HEK293T (cell line): ENCODE data around the gene UTP3.

Source experiments
- CTCF ChIA-PET: fragments of 350-600 bp; formaldehyde crosslinking; extraction: SDS; loops from one replicate; lab custom pipeline; 2021; ENCODE audit warnings: antibody characterized with exemption, inconsistent platforms; lab: Yijun Ruan, JAX
- POLR2A ChIA-PET: fragments of 350-600 bp; formaldehyde crosslinking; extraction: SDS; loops from one replicate; lab custom pipeline; 2020; ENCODE audit warnings: antibody characterized with exemption, inconsistent platforms; lab: Yijun Ruan, JAX
- DNase-seq: peaks from one replicate; pipeline ENCODE4 v3.0.0; 2012; ENCODE audit warnings: mixed read lengths; ENCODE audit errors: extremely low spot score
- ARNT ChIP-seq: fragments of 450-650 bp; IDR thresholded peaks from 2 replicates; pipeline ENCODE4 v1.6.1; 2017; ENCODE audit warnings: mild to moderate bottlenecking
- BHLHE40 ChIP-seq: fragments of 450-650 bp; IDR thresholded peaks from 2 replicates; pipeline ENCODE4 v1.6.1; 2016; ENCODE audit warnings: mild to moderate bottlenecking, moderate library complexity, borderline replicate concordance
- CTBP1 ChIP-seq: fragments of 450-650 bp; IDR thresholded peaks from 2 replicates; pipeline ENCODE4 v1.6.1; 2016; ENCODE audit warnings: borderline replicate concordance
- ELF4 ChIP-seq: fragments of 450-650 bp; IDR thresholded peaks from 2 replicates; pipeline ENCODE4 v1.6.1; 2017; ENCODE audit warnings: antibody characterized with exemption
- FOXA1 ChIP-seq: fragments of 450-650 bp; IDR thresholded peaks from 2 replicates; pipeline ENCODE4 v1.6.1; 2016; ENCODE audit warnings: mild to moderate bottlenecking
- FOXK2 ChIP-seq: fragments of 450-650 bp; IDR thresholded peaks from 2 replicates; pipeline ENCODE4 v1.6.1; 2016; ENCODE audit warnings: mild to moderate bottlenecking
- FOXM1 ChIP-seq: fragments of 450-650 bp; IDR thresholded peaks from 2 replicates; pipeline ENCODE4 v1.6.1; 2017; ENCODE audit warnings: mild to moderate bottlenecking, borderline replicate concordance
- HDGF ChIP-seq: fragments of 450-650 bp; IDR thresholded peaks from 2 replicates; pipeline ENCODE4 v1.6.1; 2017; ENCODE audit warnings: antibody characterized with exemption, borderline replicate concordance
- L3MBTL2 ChIP-seq: fragments of 450-650 bp; conservative IDR thresholded peaks from 2 replicates; pipeline ENCODE4 v1.6.1; 2016; ENCODE audit warnings: mild to moderate bottlenecking
- LEF1 ChIP-seq: fragments of 450-650 bp; IDR thresholded peaks from 2 replicates; pipeline ENCODE4 v1.6.1; 2017; ENCODE audit warnings: mild to moderate bottlenecking, borderline replicate concordance
- NFRKB ChIP-seq: fragments of 450-650 bp; IDR thresholded peaks from 2 replicates; pipeline ENCODE4 v1.6.1; 2016; ENCODE audit warnings: mild to moderate bottlenecking, moderate library complexity
- PKNOX1 ChIP-seq: fragments of 450-650 bp; IDR thresholded peaks from 2 replicates; pipeline ENCODE4 v1.6.1; 2016
- SP1 ChIP-seq: fragments of 450-650 bp; IDR thresholded peaks from 2 replicates; pipeline ENCODE4 v1.6.1; 2017
- SUZ12 ChIP-seq: fragments of 450-650 bp; IDR thresholded peaks from 2 replicates; pipeline ENCODE4 v1.6.1; 2016; ENCODE audit warnings: mild to moderate bottlenecking
- TARDBP ChIP-seq: fragments of 450-650 bp; IDR thresholded peaks from 2 replicates; pipeline ENCODE4 v1.6.1; 2016
- ZNF384 ChIP-seq: fragments of 450-650 bp; IDR thresholded peaks from 2 replicates; pipeline ENCODE4 v1.6.1; 2016

Gene UTP3

DNA sequence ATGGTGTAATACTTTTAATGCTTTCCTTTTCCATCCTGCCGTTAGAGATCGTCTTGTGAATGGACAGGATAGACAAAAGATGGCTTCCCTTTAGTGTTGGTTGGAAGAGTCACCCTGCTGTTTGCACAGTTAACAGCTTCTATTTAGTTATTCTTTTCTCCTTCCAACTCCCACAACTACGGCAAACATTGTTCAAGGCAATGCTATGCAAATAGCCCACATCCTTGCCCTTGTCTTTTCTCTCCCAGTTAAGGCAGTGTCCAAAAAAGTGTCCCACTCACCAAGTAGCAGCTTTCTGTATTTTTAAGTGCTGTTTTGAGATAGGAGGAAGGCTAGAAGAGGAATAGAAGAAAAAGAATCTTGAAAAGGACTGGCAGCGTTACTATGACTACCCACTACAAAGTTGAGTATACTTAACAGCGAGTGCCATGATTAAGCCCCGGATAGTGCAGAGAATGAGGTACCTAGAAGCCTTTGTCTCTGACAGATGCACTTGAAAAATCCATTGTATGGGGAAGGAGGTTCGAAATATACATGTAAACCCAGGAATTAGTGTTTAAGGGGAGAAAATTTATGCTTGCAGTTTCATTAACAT lies 21.4 kb downstream of the UTP3 start:
- CTCF ChIA-PET, result no interaction called here
- DNase-seq, result no peak
- POLR2A ChIA-PET, result no interaction called here
- TF ChIP-seq SUZ12 (no peak), FOXK2 (no peak), L3MBTL2 (no peak), ARNT (no peak), SP1 (no peak), BHLHE40 (no peak), TARDBP (no peak), PKNOX1 (no peak), FOXM1 (no peak), ELF4 (no peak), LEF1 (no peak), FOXA1 (no peak)

DNA sequence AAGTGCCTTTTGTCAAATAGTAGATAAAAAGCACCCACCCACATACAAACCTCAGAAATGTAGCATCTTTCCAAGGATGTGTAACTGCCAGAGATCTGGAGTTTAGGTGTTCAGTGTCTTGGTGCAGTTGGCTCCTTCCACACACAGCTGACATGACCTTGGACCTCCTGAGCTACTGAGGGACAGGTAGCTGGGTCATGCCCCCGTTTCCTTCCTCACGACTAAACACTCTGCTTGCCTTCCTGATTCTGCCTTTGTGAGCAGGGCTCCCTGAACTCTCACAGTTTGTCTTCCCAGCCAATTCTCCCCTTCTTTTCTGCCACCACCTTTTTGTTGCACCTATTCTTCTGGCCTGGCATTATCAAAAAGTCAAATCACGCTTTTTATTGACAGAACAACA lies 23.3 kb downstream of the UTP3 start:
- no peak for DNase-seq
- POLR2A ChIA-PET, result no interaction called here
- CTCF ChIA-PET, result no interaction called here
- TF ChIP-seq HDGF (no peak), PKNOX1 (no peak), L3MBTL2 (no peak), FOXM1 (no peak), SUZ12 (no peak), BHLHE40 (no peak), ZNF384 (no peak), ARNT (no peak), TARDBP (no peak)

DNA sequence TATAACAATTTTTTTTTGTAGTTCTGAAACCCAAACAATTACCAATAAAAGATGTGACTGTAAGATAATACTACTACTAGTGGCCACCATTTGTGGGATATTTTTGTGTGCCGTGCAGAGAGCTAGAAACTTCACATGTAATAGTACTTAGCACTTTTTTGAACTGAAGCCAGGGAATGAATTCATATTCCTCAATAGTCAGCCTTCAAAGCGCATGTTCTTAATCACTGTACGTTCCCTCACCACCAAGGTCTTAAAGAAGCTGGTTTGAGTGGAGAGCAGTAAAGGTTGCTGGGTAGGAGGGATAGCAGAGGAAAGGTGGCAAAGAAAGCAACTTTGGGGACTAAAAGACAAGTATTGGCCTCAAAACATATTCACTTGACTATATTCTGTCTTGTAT lies 23.8 kb downstream of the UTP3 start:
- POLR2A ChIA-PET, result interaction anchor here (0.7 kb wide), 1 partner anchor 8 kb away, joined by 4 read pairs; no protein-coding TSS in a partner anchor
- no peak for DNase-seq
- CTCF ChIA-PET, result no interaction called here
- TF ChIP-seq LEF1, result no peak
- TF ChIP-seq ZNF384, result no peak
- TF ChIP-seq FOXM1, result no peak
- TF ChIP-seq BHLHE40, result no peak
- TF ChIP-seq TARDBP, result no peak
- no peak for TF ChIP-seq FOXA1
- no peak for TF ChIP-seq NFRKB
- no peak for TF ChIP-seq CTBP1
- no peak for TF ChIP-seq ELF4
- TF ChIP-seq SUZ12, result no peak
- no peak for TF ChIP-seq HDGF
- no peak for TF ChIP-seq L3MBTL2
- TF ChIP-seq SP1, result no peak

GRCh38 chr4:70712604-70713452 lies 24.5 kb downstream of the UTP3 start:
- TF ChIP-seq SP1 (no peak), FOXK2 (no peak), SUZ12 (no peak), HDGF (no peak), TARDBP (no peak), PKNOX1 (no peak), ELF4 (no peak), NFRKB (no peak), LEF1 (no peak), ZNF384 (no peak), ARNT (no peak)
- CTCF ChIA-PET, result no interaction called here
- DNase-seq, result no peak
- POLR2A ChIA-PET, result interaction anchor here (0.7 kb wide), 1 partner anchor 9 kb away, joined by 4 read pairs; no protein-coding TSS in a partner anchor

DNA sequence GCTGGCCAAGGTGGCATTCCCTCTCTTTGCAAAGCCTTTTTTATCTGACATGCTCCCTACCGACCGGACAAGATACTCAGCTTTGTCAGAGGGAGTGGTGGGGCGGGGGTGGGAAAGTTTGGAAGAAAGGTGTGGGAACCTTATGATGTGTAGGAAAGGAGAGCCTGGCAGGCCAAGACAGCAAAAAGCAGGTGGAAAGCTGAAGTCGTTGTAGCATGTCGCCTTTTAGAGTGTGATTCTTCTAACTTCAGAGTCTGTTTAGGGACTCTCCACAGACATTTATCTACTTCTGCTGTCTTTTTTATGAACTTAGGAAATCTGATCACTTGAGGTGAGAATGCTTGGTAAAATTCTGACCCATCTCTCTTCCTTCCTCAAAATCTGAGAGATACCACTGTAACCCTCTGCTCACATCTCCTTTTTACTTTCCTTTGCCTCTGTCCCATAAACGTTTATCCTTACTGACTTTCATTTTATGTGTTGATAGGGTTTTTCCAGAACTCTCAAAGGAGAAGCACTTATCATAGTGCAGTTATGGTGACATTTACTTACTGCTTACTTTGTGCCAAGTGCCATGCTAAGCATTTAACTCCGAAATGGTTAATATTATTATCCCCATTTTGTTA lies 25.2 kb downstream of the UTP3 start:
- no peak for TF ChIP-seq SUZ12
- no peak for TF ChIP-seq FOXA1
- no peak for TF ChIP-seq CTBP1
- TF ChIP-seq ELF4, result no peak
- ChIA-PET CTCF (no interaction called here), POLR2A (no interaction called here)
- DNase-seq, result no peak
